ENCODE results near the gene SLC24A4.

The SLC24A4 gene

DNA sequence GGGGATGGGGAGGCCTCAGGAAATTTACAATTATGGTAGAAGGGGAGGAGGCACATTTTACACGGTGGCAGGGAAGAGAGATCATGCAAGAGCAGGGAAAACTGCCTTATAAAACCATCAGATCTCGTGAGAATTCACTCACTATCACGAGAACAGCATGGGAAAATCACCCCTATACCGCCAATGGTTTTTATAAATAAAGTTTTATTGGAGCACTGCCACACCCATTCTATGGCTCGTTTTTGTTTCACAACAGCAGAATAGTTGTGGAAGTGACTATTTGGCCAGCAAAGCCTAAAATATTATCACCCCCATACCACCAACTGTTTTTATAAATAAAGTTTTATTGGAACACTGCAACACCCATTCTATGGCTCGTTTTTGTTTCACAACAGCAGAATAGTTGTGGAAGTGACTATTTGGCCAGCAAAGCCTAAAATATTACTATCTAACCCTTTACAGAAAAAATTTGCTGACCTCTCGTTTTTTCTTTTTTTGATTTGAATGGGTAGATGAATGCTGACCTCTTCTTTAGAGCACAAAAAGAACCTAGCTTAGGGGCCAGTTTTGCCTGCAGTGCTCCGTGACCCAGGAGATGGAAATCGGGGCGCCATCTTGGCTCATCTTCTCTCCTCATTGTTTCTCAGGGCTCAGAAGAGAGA lies 113.3 kb downstream of the SLC24A4 start:
- no peak for DNase-seq (ENCODE audit: low read depth in 2 of 3, low spot score in 2 of 3)

- DNase-seq (ENCODE audit: low read depth in 2 of 3, low spot score in 2 of 3), result no peak
Measured at GRCh38 chr14:92437309-92437708, 114.3 kb downstream of the SLC24A4 start.

DNA sequence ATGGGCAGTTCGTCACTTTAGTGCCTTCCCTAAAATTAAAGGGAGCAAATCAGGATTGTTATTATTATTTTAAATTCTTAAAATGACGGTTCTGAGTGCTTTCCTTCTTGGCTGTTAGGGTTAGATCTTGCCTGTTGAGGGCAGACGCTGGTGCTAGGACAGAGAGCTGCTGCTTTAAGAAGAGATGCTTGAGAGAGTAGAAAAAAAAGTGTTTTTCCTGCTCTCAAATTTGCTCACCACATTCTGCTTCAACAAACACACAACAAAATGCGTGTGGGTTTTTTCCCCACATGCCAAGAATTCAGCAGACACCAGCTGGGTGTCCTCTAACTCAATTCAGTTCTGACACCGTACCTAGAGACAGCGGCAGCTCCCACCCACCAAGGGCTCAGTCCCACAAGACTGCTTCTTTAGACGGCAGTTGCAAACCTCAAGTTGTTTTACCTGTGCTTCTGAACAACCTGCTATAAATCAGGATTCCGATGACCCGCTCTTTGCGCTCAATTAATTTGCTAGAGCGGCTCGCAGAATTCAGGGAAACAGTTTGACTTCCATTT lies 114.8 kb downstream of the SLC24A4 start:
- no peak for DNase-seq (ENCODE audit: low read depth in 2 of 3, low spot score in 2 of 3)

DNA sequence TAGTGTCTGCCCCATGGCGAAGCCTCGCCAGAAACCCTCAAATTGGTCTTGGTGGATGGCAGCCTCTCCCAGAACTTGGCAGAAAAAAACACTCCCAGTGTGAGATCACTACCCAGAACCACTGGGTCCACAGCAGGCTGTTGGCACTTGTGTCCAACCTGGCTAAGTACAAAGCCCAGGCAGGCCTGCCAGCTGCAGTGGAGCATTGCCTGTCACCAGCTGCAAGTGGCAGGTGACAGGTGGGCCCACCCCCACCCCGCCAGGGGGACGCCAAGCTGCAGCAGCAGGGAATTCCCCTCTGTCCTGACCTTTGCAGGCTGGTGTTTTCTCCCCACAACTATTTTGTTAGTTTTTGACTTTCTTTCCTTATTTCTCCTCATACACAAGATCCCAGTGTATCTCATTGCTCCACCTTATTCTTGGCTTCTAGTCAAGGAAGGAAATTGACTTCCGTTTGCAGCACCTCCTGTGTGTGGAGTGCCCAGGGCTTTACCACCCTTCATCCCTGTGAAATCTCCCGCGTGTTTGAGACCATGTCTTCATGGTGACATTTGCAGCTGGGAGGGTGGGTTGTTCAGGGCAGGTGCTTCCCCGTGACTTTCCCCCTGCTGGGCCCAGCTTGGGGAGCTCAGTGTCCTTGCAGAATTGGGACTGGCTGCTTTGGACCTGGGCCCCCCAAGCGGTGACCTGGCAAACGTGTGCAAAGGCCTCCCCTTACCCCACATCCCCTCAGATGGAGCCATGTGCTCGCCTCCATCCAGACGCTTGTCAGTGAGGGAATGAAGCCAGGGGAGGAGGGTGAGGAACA lies 116.8 kb downstream of the SLC24A4 start:
- no peak for DNase-seq (ENCODE audit: low read depth in 2 of 3, low spot score in 2 of 3)

DNA sequence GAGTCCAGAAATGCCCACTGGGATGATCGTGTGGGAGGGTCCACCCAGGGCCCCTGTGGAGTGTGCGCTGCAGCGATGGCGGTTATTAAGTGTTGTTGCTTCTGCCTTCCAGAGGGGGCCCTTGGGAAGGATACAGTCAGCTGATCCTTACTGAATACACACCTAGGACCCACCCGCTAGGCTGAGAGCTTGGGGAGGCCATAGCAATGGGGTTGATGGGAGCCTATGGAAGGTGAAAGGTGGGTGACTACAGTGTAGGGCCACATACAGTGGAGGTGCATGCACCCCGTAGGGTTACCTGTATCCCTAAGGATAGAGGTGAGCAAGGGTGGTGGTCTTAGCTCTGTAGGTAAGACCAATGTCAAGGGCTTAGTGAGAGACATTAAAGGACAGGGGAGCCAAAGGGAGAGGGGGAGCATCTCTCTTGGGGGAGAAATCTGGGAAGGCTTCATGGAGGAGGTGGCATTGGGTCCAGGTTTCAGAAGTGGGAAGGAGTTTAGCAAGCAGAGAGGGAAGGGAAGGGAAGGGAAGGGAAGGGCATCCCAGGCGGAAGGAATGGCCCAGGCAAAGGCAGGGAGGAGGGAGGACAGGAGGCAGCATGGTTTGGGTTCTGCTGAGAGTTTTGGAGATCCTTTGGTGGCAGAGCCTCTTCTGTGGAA lies 117.5 kb downstream of the SLC24A4 start:
- no peak for DNase-seq (ENCODE audit: low read depth in 2 of 3, low spot score in 2 of 3)

- no peak for DNase-seq (ENCODE audit: low read depth in 2 of 3, low spot score in 2 of 3)
Measured at GRCh38 chr14:92441751-92442504, 119.0 kb downstream of the SLC24A4 start.

- DNase-seq (ENCODE audit: low read depth in 2 of 3, low spot score in 2 of 3), result no peak
Measured at GRCh38 chr14:92443167-92443566, 120.2 kb downstream of the SLC24A4 start.

- no peak for DNase-seq (ENCODE audit: low read depth in 2 of 3, low spot score in 2 of 3)
Measured at GRCh38 chr14:92443741-92444140, 120.8 kb downstream of the SLC24A4 start.

DNA sequence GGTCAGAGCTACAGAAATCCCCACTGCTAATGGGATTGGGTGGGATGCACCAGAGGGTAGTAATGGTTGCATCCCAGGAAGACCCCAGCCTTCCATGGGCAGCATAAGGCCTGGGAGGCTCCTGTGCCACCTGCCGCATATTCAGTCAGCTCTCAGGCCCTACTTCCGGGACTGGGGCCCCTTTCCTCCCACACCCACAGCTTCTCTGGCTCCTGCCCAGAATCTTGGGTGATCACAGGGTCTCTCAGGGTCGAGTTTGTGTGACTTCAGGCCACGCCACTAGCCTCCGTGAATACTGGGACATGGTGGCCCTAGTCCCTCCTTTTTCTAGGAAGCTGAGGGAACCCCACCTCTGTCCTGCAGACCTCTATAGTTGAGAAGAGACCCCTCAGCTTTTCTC lies 123.8 kb downstream of the SLC24A4 start:
- no peak for DNase-seq (ENCODE audit: low read depth in 2 of 3, low spot score in 2 of 3)

DNA sequence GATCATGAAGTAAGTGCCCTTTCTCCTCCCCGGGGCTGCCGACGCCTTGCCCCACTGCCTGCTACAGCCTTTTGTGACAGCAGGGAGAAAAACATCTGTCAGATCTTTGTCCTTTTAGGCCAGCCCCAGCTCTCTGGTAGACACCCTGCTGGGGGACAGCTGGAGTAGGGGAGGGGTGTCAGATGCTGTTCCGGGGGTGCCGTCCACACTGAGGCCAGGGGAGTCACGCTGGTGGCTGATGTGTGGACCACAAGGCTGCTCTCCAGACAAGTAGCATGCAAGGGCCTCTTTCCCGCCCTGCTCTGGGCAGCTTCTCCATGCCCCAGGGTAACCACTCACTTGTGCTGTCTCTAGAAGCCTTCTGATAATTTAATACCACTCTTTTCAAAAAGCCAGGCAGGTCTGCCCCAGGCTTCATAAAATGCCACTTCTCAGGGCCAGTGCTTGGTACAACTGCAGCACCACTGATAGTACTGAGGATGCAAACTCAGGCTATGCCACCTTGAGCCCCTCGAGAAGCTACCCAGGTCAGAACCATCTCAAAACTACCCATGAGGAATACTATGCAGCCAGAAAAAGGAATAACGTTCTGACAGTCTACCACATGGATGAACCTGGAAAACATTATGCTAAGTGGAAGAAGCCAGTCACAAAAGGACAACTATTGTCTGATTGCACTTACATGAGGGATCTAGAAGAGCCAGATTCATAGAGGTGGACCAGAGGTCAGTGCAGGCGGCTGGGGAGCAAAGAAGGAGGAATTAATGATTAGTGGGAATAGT lies 124.6 kb downstream of the SLC24A4 start:
- DNase-seq (ENCODE audit: low read depth in 2 of 3, low spot score in 2 of 3), result no peak

- DNase-seq (ENCODE audit: low read depth in 2 of 3, low spot score in 2 of 3), result no peak
Measured at GRCh38 chr14:92448786-92449185, 125.8 kb downstream of the SLC24A4 start.

- no peak for DNase-seq (ENCODE audit: low read depth in 2 of 3, low spot score in 2 of 3)
Measured at GRCh38 chr14:92449404-92450181, 126.6 kb downstream of the SLC24A4 start.

DNA sequence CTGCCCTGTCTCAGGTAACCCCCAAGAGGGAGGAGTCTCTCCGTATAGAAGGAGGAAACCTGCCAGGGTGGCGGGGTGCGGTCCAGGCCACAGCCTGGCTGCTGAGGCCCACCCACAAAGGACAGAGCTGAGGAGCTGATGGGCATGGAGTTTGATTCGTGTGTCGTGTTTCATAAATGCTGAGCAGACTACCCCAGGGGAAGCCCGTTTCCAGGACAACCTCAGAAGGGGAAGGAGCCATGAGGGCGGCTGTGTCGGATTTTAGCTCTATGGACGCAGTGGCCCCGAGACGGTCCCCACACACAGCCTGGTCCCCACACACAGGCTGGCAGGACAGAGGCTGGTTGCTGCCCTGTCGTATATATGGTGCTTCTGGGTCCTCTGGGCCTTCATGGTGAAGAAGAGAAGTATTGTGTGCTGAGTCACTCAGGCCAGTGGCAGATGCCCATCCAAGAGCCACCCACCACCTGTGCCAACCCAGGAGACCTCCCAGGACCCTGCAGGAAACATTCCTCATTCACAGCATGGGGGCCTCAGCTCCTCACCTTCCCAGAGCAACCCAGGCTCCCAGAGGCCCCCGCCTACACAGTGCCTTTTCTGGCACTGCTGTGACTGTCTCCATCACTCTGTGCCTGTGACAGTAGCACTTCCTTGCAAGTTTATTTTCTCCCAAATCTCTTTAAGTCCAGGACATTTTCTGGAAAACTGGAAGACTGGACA lies 127.5 kb downstream of the SLC24A4 start:
- DNase-seq (ENCODE audit: low read depth in 2 of 3, low spot score in 2 of 3), result no peak

DNA sequence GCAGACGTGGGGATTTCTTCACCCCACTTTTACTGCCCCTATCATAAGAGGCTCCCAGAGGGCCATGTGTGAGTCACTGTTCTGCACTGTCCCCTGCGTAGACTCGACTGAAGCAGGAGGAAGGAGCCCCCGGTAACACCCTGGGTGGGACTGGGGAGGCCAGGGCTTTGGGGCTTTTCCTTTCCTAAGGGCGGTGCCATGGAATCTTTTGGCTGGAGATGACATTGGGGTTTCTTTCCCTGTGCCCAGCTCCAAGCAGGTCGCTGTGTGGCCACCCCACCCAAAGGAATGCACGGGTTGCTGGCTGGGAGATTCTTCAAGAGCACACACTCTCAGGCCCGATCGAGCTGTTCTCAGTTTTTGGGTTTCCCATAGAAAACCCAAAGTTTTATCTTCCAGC lies 128.3 kb downstream of the SLC24A4 start:
- DNase-seq (ENCODE audit: low read depth in 2 of 3, low spot score in 2 of 3), result no peak

DNA sequence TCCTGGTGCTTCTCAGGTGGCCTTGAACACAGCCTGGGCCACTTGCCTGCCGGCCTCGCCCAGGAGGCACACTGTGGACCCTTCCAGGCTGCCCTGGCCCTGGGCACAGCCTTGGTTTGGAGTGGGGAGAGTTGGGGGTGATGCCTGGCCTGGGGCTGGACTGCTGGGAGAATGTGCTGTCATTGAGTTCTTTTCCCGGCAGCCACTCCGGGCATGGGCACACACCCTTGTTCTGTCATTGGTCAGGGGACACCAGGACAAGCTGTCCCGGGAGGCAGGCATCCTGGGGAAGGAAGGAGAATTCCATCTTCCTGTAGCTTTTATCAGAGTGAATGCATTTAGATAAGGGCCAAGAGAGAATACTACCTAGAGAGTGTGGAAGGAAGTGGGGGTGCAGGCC lies 128.8 kb downstream of the SLC24A4 start:
- no peak for DNase-seq (ENCODE audit: low read depth in 2 of 3, low spot score in 2 of 3)

DNA sequence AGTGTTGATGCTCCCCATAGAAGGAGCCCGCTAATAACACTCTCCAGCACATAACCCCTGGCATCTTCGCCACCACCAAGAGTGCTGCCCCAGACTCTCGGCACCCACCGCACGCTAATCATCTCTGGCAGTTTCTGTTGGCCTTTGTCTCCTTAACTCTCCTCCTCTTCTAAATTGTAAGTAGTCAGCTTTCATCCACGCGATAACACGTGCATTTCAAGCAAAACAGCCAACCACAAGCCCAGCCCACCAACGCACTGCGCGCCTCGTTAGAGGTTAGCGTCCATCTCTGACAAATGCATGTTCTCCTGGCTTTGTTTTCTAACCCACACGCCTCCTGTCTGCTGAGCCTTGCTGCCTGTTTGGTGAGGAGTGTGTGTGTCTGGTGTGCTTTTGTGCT lies 129.5 kb downstream of the SLC24A4 start:
- no peak for DNase-seq (ENCODE audit: low read depth in 2 of 3, low spot score in 2 of 3)

- no peak for DNase-seq (ENCODE audit: low read depth in 2 of 3, low spot score in 2 of 3)
Measured at GRCh38 chr14:92453691-92454090, 130.7 kb downstream of the SLC24A4 start.

- no peak for DNase-seq (ENCODE audit: low read depth in 2 of 3, low spot score in 2 of 3)
Measured at GRCh38 chr14:92455231-92455630, 132.3 kb downstream of the SLC24A4 start.

Measured in activated CD8-positive, alpha-beta memory T cell treated with anti-CD3 and anti-CD28 coated beads for 48 hours (primary cell).